ENCODE results near the gene ANKRD1. TPM values are rescaled to one million over a fixed set of nuclear protein-coding genes. Genes with fewer than 3 reads are reported as not detected.

Gene ANKRD1
- total RNA-seq, 1 donor from 2014 or later = 48.1 TPM

- no peak for DNase-seq (ENCODE audit: low spot score, unreplicated experiment)
- Mint-ChIP-seq H3K4me1 (ENCODE audit: low read depth) (peaks cover 1% of the 10 kb centered on the region), H3K27me3 (peaks cover 74% of the 10 kb centered on the region), H3K36me3 (ENCODE audit: insufficient read depth) (no peaks in the 10 kb centered on the region), H3K9me3 (ENCODE audit: low read depth) (no peaks in the 10 kb centered on the region), H3K4me3 (ENCODE audit: low read depth) (no peak overlapping the region), H3K27ac (no peak overlapping the region)
- peak; percentile 80 for TF ChIP-seq CTCF (IDR thresholded peaks at IDR 0.05; ENCODE audit: unreplicated experiment)
These were observed 57.9 kb downstream of the ANKRD1 start for GRCh38 chr10:90862908-90863514.

Other genes with a start within 250 kb of the ANKRD1 start
- gene HTR7, start 63.0 kb downstream of the ANKRD1 start, total RNA-seq = 0.93 TPM in 2 replicates
- 51.8 and 53.5 TPM in 2 replicates for gene RPP30, start 49.1 kb downstream of the ANKRD1 start, total RNA-seq